HepG2 (cell line): ENCODE data around the gene LZTS2. TPM values are rescaled to one million over a fixed set of nuclear protein-coding genes. Genes with fewer than 3 reads are reported as not detected.

Experiments
- ATAC-seq: fragments of 200-7000 bp; cut with Tn5 transposase; 3 replicates; pipeline ENCODE4 v1.9.1; 2020; ENCODE audit warnings: mild to moderate bottlenecking, moderate library complexity
- BruUV-seq: library from RNA; stranded (reverse); fragments of 400-500 nt; replicated peaks from 2 replicates; lab custom pipeline; 2021; lab: Mats Ljungman, UMichigan
- CTCF ChIA-PET: fragments of 300-600 bp; formaldehyde crosslinking; extraction: SDS; loops from one replicate; lab custom pipeline; 2021; ENCODE audit warnings: low total read pairs, inconsistent platforms, low intra/inter-chr PET ratio; lab: Yijun Ruan, JAX
- POLR2A ChIA-PET: fragments of 350-600 bp; sonication (Branson Sonifier 250); formaldehyde crosslinking; loops from one replicate; lab custom pipeline; 2020; ENCODE audit warnings: antibody characterized with exemption, inconsistent platforms; lab: Yijun Ruan, JAX
- DNase-seq: peaks from one replicate; pipeline ENCODE4 v3.0.0-alpha.2; 2015; ENCODE audit warnings: low spot score
- FAIRE-seq: peaks from 3 replicates; lab custom pipeline; 2011; peaks lifted over from hg19 to GRCh38; lab: Jason Lieb, UNC
- H2AFZ ChIP-seq: one replicate; pipeline ENCODE4 v1.6.1; 2011; ENCODE audit warnings: low read length, inconsistent platforms
- H3K27ac ChIP-seq: fragments of 300-600 bp; 3 replicates; pipeline ENCODE4 v1.8.0; 2011; ENCODE audit warnings: mixed run types, mild to moderate bottlenecking, mixed read lengths, low read length, inconsistent platforms; ENCODE audit not compliant: insufficient read depth; ENCODE audit errors: extremely low read length
- H3K27me3 ChIP-seq, 2 experiments: fragments of 200-600 bp in 1 of 2; 2 replicates in 1 of 2; 3 replicates in 1 of 2; pipeline versions ENCODE4 v1.6.0 to v1.8.0; 2011; ENCODE audit warnings: low read length in 2 of 2, mild to moderate bottlenecking in 2 of 2, moderate library complexity in 2 of 2, inconsistent platforms in 1 of 2; ENCODE audit not compliant: insufficient read depth in 2 of 2, control insufficient read depth in 1 of 2
- H3K36me3 ChIP-seq, 2 experiments: fragments of 200-600 bp in 1 of 2; replicated peaks in 1 of 2; 2 replicates in 1 of 2; 3 replicates in 1 of 2; pipeline versions ENCODE4 v1.5.1 to v1.8.0; 2011; ENCODE audit warnings: low read length in 2 of 2, inconsistent platforms in 1 of 2; ENCODE audit not compliant: insufficient read depth in 2 of 2, control insufficient read depth in 1 of 2
- H3K4me1 ChIP-seq: 2 replicates; pipeline ENCODE4 v1.5.1; 2012; ENCODE audit warnings: low read length, inconsistent platforms; ENCODE audit not compliant: insufficient read depth
- H3K4me2 ChIP-seq: 2 replicates; pipeline ENCODE4 v1.6.0; 2011; ENCODE audit warnings: low read depth, low read length, inconsistent platforms
- H3K4me3 ChIP-seq, 3 experiments: fragments of 200-600 bp in 1 of 3; sonication (generic), shearing (Covaris generic) in 1 of 3; replicated peaks in 1 of 3; 2 replicates each; pipeline ENCODE4 v1.5.1; 2011 to 2016; ENCODE audit warnings: low read length in 3 of 3, inconsistent platforms in 2 of 3, low read depth in 2 of 3, mild to moderate bottlenecking in 2 of 3, control low read depth in 1 of 3, mixed read lengths in 1 of 3; ENCODE audit not compliant: insufficient read depth in 1 of 3
- H3K79me2 ChIP-seq: one replicate; pipeline ENCODE4 v1.6.1; 2011; ENCODE audit warnings: low read length, inconsistent platforms; ENCODE audit not compliant: insufficient read depth
- H3K9ac ChIP-seq: 2 replicates; pipeline ENCODE4 v1.6.0; 2011; ENCODE audit warnings: mild to moderate bottlenecking, low read depth, low read length, inconsistent platforms; ENCODE audit not compliant: insufficient read depth
- H3K9me3 ChIP-seq: 2 replicates; pipeline ENCODE4 v1.5.1; 2012; ENCODE audit warnings: mild to moderate bottlenecking, low read length
- H4K20me1 ChIP-seq: 2 replicates; pipeline ENCODE4 v1.6.0; 2011; ENCODE audit warnings: inconsistent platforms, mild to moderate bottlenecking, low read length, moderate library complexity; ENCODE audit not compliant: insufficient read depth
- JARID2 ChIP-seq: sonication (generic); formaldehyde crosslinking; IDR thresholded peaks from 2 replicates; pipeline ENCODE4 v1.8.1; 2023; ENCODE audit warnings: missing genetic modification reagents, inconsistent platforms; ENCODE audit not compliant: insufficient replicate concordance
- KLF12 ChIP-seq: sonication (generic); formaldehyde crosslinking; IDR thresholded peaks from 2 replicates; pipeline ENCODE4 v1.4.0; 2020; ENCODE audit warnings: missing genetic modification reagents, borderline replicate concordance
- MATR3 ChIP-seq: sonication (generic); formaldehyde crosslinking; IDR thresholded peaks from 2 replicates; pipeline ENCODE4 v1.4.0; 2020; ENCODE audit warnings: missing genetic modification reagents
- NR2C2 ChIP-seq: sonication (generic); formaldehyde crosslinking; IDR thresholded peaks from 2 replicates; pipeline ENCODE4 v1.4.0; 2020; ENCODE audit warnings: missing genetic modification reagents, mild to moderate bottlenecking, moderate library complexity, borderline replicate concordance
- RORA ChIP-seq: sonication (generic); formaldehyde crosslinking; IDR thresholded peaks from 2 replicates; pipeline ENCODE4 v1.5.0; 2020; ENCODE audit warnings: mild to moderate bottlenecking, missing genetic modification reagents, moderate library complexity
- SETDB1 ChIP-seq: sonication (generic); formaldehyde crosslinking; IDR thresholded peaks from 2 replicates; pipeline ENCODE4 v1.5.1; 2020; ENCODE audit warnings: missing genetic modification reagents, mild to moderate bottlenecking, borderline replicate concordance
- SMAD3 ChIP-seq: sonication (generic); formaldehyde crosslinking; IDR thresholded peaks from 2 replicates; pipeline ENCODE4 v1.4.0; 2020; ENCODE audit warnings: missing genetic modification reagents
- XRCC5 ChIP-seq: fragments of 200-400 bp; formaldehyde crosslinking; optimal IDR thresholded peaks from 2 replicates; pipeline ENCODE3; 2017; ENCODE audit warnings: mild to moderate bottlenecking, low read length
- ZNF431 ChIP-seq: sonication (generic); formaldehyde crosslinking; IDR thresholded peaks from 2 replicates; pipeline ENCODE4 v1.9.0; 2022; ENCODE audit warnings: missing genetic modification reagents, low read depth, mild to moderate bottlenecking, borderline replicate concordance
- ZNF879 ChIP-seq: sonication (generic); formaldehyde crosslinking; IDR thresholded peaks from 2 replicates; pipeline ENCODE4 v1.8.1; 2023; ENCODE audit warnings: missing genetic modification reagents
- WGBS: methylation state at CpG from one replicate; pipeline ENCODE4 v1.1.6; 2017; ENCODE audit warnings: low lambda C conversion rate; 5-methylcytosine and 5-hydroxymethylcytosine counted together
- in situ Hi-C: cut with HindIII; loops from 2 replicates; pipeline ENCODE4 v1.10.0; 2017; ENCODE audit warnings: low pct_unique_long_range_greater_than_20kb; ENCODE audit not compliant: extremely low pct_ligation_motif_present
- intact Hi-C: fragments of 100-400 bp; cut with micrococcal nuclease; formaldehyde crosslinking; loops from one replicate; pipeline ENCODE4 v1.10.0; 2022; ENCODE audit not compliant: unreplicated experiment
- polyA plus RNA-seq, 8 experiments: library from polyadenylated mRNA; depleted of rRNA in 3 of 8; stranded (reverse) in 7 of 8; unstranded in 1 of 8; fragments of >200 nt; fragmentation: Illumina TruSeq in 4 of 8; extraction: Trizol in 4 of 8; gene quantifications; 2 replicates each; pipeline versions ENCODE4 v1.2.1 to v1.2.3, GENCODE V29; 2011 to 2016; ENCODE audit warnings: low read depth in 4 of 8, missing spikeins in 1 of 8, mixed read lengths in 1 of 8; ENCODE audit not compliant: insufficient read depth in 1 of 8
- total RNA-seq, 5 experiments: library from RNA; depleted of rRNA; stranded (reverse); fragments of >200 nt; fragmentation: Illumina TruSeq; extraction: Trizol; gene quantifications; 2 replicates each; pipeline ENCODE4 v1.2.3, GENCODE V29; 2016; ENCODE audit warnings: low read depth in 1 of 5
- TF ChIP-seq, protein P1 (sequence below): sonication (generic); formaldehyde crosslinking; IDR thresholded peaks from 2 replicates; pipeline ENCODE4 v1.5.0; 2020; ENCODE audit warnings: mild to moderate bottlenecking, missing genetic modification reagents, borderline replicate concordance
- TF ChIP-seq, protein P2 (sequence below): sonication (generic); formaldehyde crosslinking; IDR thresholded peaks from 2 replicates; pipeline ENCODE4 v1.4.0; 2020; ENCODE audit warnings: missing genetic modification reagents, mild to moderate bottlenecking, borderline replicate concordance
- TF ChIP-seq, protein P3 (sequence below): sonication (generic); formaldehyde crosslinking; IDR thresholded peaks from 2 replicates; pipeline ENCODE4 v1.5.1; 2020; ENCODE audit warnings: missing genetic modification reagents, mild to moderate bottlenecking, borderline replicate concordance

The LZTS2 gene
- total and polyA plus RNA-seq, 2 of the 13 experiments (the other 11 are each of a cell fraction or from before 2014, with no cell fraction given), result 43.6 to 65.6 TPM

DNA sequence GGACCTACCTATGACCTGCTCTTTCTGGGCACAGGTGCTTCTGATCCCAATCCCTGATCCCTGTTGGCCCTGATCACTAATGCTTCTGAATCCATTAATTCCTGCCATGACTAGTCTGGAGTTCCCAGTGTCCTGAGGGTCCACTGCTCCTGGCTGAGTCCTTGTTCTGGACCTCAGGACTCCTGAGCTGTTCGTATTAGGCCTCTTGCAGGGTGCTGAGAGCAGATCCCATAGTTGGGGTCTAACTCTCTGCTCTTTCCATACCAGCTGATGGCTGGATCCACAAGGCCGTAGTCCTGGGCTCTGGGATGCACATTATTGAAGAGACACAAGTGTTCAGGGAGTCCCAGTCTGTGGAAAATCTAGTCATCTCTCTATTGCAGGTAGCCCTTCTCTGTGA is 19.3 kb upstream of the LZTS2 start:
- WGBS, result 93% methylated on average over 2 of the region's 2 CpGs
- in situ Hi-C loops (no loop called here), intact Hi-C loops (no loop called here)
- H3K4me2 ChIP-seq, result no peak overlapping the region
- no peaks in the 10 kb centered on the region for H3K79me2 ChIP-seq
- CTCF ChIA-PET, result no interaction called here
- no peak overlapping the region for H3K4me3 ChIP-seq
- no peaks in the 10 kb centered on the region for H4K20me1 ChIP-seq
- no peaks in the 10 kb centered on the region for H3K27me3 ChIP-seq
- DNase-seq, result no peak
- no peak for ATAC-seq
- TF ChIP-seq, protein P1, sequence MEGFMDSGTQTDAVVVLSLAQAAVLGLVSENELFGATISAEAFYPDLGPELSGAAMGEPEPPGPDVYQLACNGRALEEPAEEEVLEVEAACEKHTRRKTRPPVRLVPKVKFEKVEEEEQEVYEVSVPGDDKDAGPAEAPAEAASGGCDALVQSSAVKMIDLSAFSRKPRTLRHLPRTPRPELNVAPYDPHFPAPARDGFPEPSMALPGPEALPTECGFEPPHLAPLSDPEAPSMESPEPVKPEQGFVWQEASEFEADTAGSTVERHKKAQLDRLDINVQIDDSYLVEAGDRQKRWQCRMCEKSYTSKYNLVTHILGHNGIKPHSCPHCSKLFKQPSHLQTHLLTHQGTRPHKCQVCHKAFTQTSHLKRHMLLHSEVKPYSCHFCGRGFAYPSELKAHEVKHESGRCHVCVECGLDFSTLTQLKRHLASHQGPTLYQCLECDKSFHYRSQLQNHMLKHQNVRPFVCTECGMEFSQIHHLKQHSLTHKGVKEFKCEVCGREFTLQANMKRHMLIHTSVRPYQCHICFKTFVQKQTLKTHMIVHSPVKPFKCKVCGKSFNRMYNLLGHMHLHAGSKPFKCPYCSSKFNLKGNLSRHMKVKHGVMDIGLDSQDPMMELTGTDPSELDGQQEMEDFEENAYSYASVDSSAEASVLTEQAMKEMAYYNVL (CRISPR knock-in tag), result no peak
- no peak for TF ChIP-seq JARID2
- no peak for TF ChIP-seq ZNF879 (CRISPR knock-in tag)
- no peak for TF ChIP-seq KLF12 (CRISPR knock-in tag)
- TF ChIP-seq NR2C2, result no peak
- TF ChIP-seq SETDB1 (CRISPR knock-in tag), result no peak
- TF ChIP-seq SMAD3 (CRISPR knock-in tag), result no peak
- no peak for TF ChIP-seq MATR3 (CRISPR knock-in tag)
- TF ChIP-seq ZNF431 (CRISPR knock-in tag), result no peak
- TF ChIP-seq, protein P2, sequence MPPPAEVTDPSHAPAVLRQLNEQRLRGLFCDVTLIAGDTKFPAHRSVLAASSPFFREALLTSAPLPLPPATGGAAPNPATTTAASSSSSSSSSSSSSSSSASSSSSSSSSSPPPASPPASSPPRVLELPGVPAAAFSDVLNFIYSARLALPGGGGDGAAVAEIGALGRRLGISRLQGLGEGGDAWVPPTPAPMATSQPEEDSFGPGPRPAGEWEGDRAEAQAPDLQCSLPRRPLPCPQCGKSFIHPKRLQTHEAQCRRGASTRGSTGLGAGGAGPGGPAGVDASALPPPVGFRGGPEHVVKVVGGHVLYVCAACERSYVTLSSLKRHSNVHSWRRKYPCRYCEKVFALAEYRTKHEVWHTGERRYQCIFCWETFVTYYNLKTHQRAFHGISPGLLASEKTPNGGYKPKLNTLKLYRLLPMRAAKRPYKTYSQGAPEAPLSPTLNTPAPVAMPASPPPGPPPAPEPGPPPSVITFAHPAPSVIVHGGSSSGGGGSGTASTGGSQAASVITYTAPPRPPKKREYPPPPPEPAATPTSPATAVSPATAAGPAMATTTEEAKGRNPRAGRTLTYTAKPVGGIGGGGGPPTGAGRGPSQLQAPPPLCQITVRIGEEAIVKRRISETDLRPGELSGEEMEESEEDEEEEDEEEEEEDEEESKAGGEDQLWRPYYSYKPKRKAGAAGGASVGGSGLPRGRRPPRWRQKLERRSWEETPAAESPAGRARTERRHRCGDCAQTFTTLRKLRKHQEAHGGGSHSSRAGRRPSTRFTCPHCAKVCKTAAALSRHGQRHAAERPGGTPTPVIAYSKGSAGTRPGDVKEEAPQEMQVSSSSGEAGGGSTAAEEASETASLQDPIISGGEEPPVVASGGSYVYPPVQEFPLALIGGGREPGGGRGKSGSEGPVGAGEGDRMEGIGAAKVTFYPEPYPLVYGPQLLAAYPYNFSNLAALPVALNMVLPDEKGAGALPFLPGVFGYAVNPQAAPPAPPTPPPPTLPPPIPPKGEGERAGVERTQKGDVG (CRISPR knock-in tag), result no peak
- TF ChIP-seq XRCC5, result no peak
- no peak for TF ChIP-seq RORA
- TF ChIP-seq, protein P3, sequence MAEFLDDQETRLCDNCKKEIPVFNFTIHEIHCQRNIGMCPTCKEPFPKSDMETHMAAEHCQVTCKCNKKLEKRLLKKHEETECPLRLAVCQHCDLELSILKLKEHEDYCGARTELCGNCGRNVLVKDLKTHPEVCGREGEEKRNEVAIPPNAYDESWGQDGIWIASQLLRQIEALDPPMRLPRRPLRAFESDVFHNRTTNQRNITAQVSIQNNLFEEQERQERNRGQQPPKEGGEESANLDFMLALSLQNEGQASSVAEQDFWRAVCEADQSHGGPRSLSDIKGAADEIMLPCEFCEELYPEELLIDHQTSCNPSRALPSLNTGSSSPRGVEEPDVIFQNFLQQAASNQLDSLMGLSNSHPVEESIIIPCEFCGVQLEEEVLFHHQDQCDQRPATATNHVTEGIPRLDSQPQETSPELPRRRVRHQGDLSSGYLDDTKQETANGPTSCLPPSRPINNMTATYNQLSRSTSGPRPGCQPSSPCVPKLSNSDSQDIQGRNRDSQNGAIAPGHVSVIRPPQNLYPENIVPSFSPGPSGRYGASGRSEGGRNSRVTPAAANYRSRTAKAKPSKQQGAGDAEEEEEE (CRISPR knock-in tag), result no peak
- H3K9ac ChIP-seq, result no peak overlapping the region
- BruUV-seq, result no TSS peak
- no peak overlapping the region for H3K27ac ChIP-seq
- POLR2A ChIA-PET, result interaction anchor here (1.3 to 23.0 kb wide), 3 partner anchors 11 to 31 kb away, joined by 3 to 277 read pairs (median 4); partner anchors contain the start of gene SEMA4G
- H3K4me1 ChIP-seq, result peaks cover 11% of the 10 kb centered on the region
- peaks cover 30 to 79% of the 10 kb centered on the region in 2 experiments for H3K36me3 ChIP-seq
- no peaks in the 10 kb centered on the region for H3K9me3 ChIP-seq
- H2AFZ ChIP-seq, result no peak overlapping the region
- no peak for FAIRE-seq
